ENCODE data around the gene IGF1R. TPM values are rescaled to one million over a fixed set of nuclear protein-coding genes. Genes with fewer than 3 reads are reported as not detected.

Gene IGF1R
- total and polyA plus RNA-seq, 3 experiments from 2014 or later, result 2.1 to 11.3 (median 10.9) TPM

GRCh38 chr15:98650417-98651035 lies 2.2 kb downstream of the IGF1R start:
- Mint-ChIP-seq H3K4me3 (peak overlapping the region; percentile 78 to 91 (median 88)), H3K27ac (peak overlapping the region; percentile 74 to 96 (median 92)), H3K4me1 (peaks cover 24 to 27% (median 27%) of the 10 kb centered on the region in 3 donors), H3K27me3 (peaks cover 35 to 58% of the 10 kb centered on the region in 2 donors), H3K9me3 (peaks cover 0 to 13% (median 8%) of the 10 kb centered on the region in 5 donors), H3K36me3 (peaks cover 0 to 4% (median 0%) of the 10 kb centered on the region in 3 donors)
- peak overlapping the region; percentile 67 for H3K4me3 ChIP-seq (ENCODE audit: low read length)
- POLR2A ChIA-PET, result no interaction called here
- H3K9me3 ChIP-seq (ENCODE audit: low read length), result no peaks in the 10 kb centered on the region
- H3K36me3 ChIP-seq (ENCODE audit: insufficient read depth, low read length), result no peaks in the 10 kb centered on the region
- H3K27ac ChIP-seq (ENCODE audit: low read depth, low read length), result no peak overlapping the region
- CTCF ChIA-PET, result interaction anchor here (1.5 kb wide), 1 partner anchor 201 kb away, joined by 5 read pairs; no protein-coding TSS in a partner anchor
- peak in 4 of 5 donors; percentile 41 to 79 (median 65) for DNase-seq
- H3K4me1 ChIP-seq (ENCODE audit: insufficient read depth, low read length), result peaks cover 14% of the 10 kb centered on the region
- peaks cover 10% of the 10 kb centered on the region for H3K27me3 ChIP-seq (ENCODE audit: insufficient read depth, low read length, poor library complexity, severe bottlenecking)

- POLR2A ChIA-PET, result no interaction called here
- peaks cover 24 to 27% (median 27%) of the 10 kb centered on the region in 3 donors for H3K4me1 Mint-ChIP-seq
- Histone ChIP-seq H3K27ac (ENCODE audit: low read depth, low read length) (no peak overlapping the region), H3K9me3 (ENCODE audit: low read length) (no peaks in the 10 kb centered on the region), H3K4me1 (ENCODE audit: insufficient read depth, low read length) (peaks cover 14% of the 10 kb centered on the region), H3K36me3 (ENCODE audit: insufficient read depth, low read length) (no peaks in the 10 kb centered on the region), H3K4me3 (ENCODE audit: low read length) (peak overlapping the region; percentile 67), H3K27me3 (ENCODE audit: insufficient read depth, low read length, poor library complexity, severe bottlenecking) (peaks cover 10% of the 10 kb centered on the region)
- H3K36me3 Mint-ChIP-seq, result peaks cover 0 to 4% (median 0%) of the 10 kb centered on the region in 3 donors
- peak overlapping the region; percentile 55 to 96 (median 91) for H3K27ac Mint-ChIP-seq
- CTCF ChIA-PET, result no interaction called here
- H3K4me3 Mint-ChIP-seq, result peak overlapping the region; percentile 78 to 91 (median 88)
- H3K9me3 Mint-ChIP-seq, result peaks cover 0 to 13% (median 8%) of the 10 kb centered on the region in 5 donors
- peaks cover 35 to 53% of the 10 kb centered on the region in 2 donors for H3K27me3 Mint-ChIP-seq
- no peak for DNase-seq
Observed at GRCh38 chr15:98651036-98651481, 2.7 kb downstream of the IGF1R start.

DNA sequence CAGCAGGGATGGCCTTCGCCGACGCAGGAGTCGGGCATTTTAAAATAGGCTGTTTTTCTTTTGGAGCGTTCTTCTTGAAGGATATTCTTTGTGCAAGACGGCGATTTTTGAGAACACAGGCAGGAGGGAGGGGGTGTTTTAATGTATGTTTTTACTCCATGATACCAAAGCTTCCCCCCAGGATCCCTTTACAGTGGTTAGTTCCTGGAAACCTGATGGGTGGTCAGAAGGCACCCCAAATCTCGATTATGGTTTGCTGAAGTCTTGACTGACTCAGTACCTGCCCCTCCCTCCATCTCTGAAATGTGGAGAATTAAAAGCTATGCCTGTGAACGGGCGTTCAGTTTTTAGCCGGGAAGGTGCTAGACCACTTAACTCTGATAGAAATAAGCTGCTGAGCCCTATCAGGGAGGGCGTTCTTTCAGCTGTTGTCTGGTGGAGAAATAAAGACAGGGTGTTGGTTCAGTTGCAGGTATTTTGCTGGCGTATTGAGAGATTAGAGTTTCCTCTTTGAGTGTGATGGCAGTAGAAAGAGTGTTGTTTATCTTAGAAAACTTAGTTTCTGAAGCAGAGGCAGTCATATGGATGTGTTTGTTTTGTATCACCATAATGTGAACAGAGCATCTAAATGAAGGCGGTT lies 3.4 kb downstream of the IGF1R start:
- no peaks in the 10 kb centered on the region for H3K36me3 ChIP-seq (ENCODE audit: insufficient read depth, low read length)
- H3K4me1 ChIP-seq (ENCODE audit: insufficient read depth, low read length), result peaks cover 14% of the 10 kb centered on the region
- Mint-ChIP-seq H3K27ac (peak overlapping the region in 7 of 8 donors; percentile 74 to 96 (median 93)), H3K4me1 (peaks cover 22 to 26% (median 25%) of the 10 kb centered on the region in 3 donors), H3K4me3 (peak overlapping the region; percentile 78 to 91 (median 88)), H3K9me3 (peaks cover 0 to 13% (median 8%) of the 10 kb centered on the region in 5 donors), H3K27me3 (peaks cover 36 to 53% of the 10 kb centered on the region in 2 donors), H3K36me3 (peaks cover 0 to 4% (median 0%) of the 10 kb centered on the region in 3 donors)
- no peaks in the 10 kb centered on the region for H3K9me3 ChIP-seq (ENCODE audit: low read length)
- H3K27me3 ChIP-seq (ENCODE audit: insufficient read depth, low read length, poor library complexity, severe bottlenecking), result peaks cover 10% of the 10 kb centered on the region
- no peak overlapping the region for H3K27ac ChIP-seq (ENCODE audit: low read depth, low read length)
- DNase-seq, result peak in 1 of 5 donors; percentile 48
- peak overlapping the region; percentile 67 for H3K4me3 ChIP-seq (ENCODE audit: low read length)
- CTCF ChIA-PET, result interaction anchor here (1.0 kb wide), 1 partner anchor 8 kb away, joined by 4 read pairs; no protein-coding TSS in a partner anchor
- POLR2A ChIA-PET, result no interaction called here

GRCh38 chr15:98653686-98654085 lies 5.3 kb downstream of the IGF1R start:
- Mint-ChIP-seq H3K27ac (no peak overlapping the region), H3K27me3 (peaks cover 38 to 68% of the 10 kb centered on the region in 2 donors), H3K9me3 (peaks cover 0 to 13% (median 8%) of the 10 kb centered on the region in 5 donors), H3K36me3 (peaks cover 0 to 4% (median 0%) of the 10 kb centered on the region in 3 donors), H3K4me1 (peaks cover 17 to 22% (median 21%) of the 10 kb centered on the region in 3 donors), H3K4me3 (no peak overlapping the region)
- H3K27ac ChIP-seq (ENCODE audit: low read depth, low read length), result no peak overlapping the region
- H3K4me1 ChIP-seq (ENCODE audit: insufficient read depth, low read length), result peaks cover 14% of the 10 kb centered on the region
- peaks cover 10% of the 10 kb centered on the region for H3K27me3 ChIP-seq (ENCODE audit: insufficient read depth, low read length, poor library complexity, severe bottlenecking)
- no peaks in the 10 kb centered on the region for H3K36me3 ChIP-seq (ENCODE audit: insufficient read depth, low read length)
- DNase-seq, result no peak
- ChIA-PET CTCF (no interaction called here), POLR2A (no interaction called here)
- no peaks in the 10 kb centered on the region for H3K9me3 ChIP-seq (ENCODE audit: low read length)
- no peak overlapping the region for H3K4me3 ChIP-seq (ENCODE audit: low read length)

GRCh38 chr15:98654790-98655360 lies 6.5 kb downstream of the IGF1R start:
- Mint-ChIP-seq H3K9me3 (peaks cover 0 to 13% (median 8%) of the 10 kb centered on the region in 5 donors), H3K36me3 (peaks cover 0 to 4% (median 0%) of the 10 kb centered on the region in 3 donors), H3K4me1 (peaks cover 17 to 22% (median 21%) of the 10 kb centered on the region in 3 donors), H3K27me3 (peaks cover 39 to 71% of the 10 kb centered on the region in 2 donors), H3K4me3 (no peak overlapping the region), H3K27ac (no peak overlapping the region)
- Histone ChIP-seq H3K4me1 (ENCODE audit: insufficient read depth, low read length) (peaks cover 21% of the 10 kb centered on the region), H3K27ac (ENCODE audit: low read depth, low read length) (no peak overlapping the region), H3K36me3 (ENCODE audit: insufficient read depth, low read length) (no peaks in the 10 kb centered on the region), H3K27me3 (ENCODE audit: insufficient read depth, low read length, poor library complexity, severe bottlenecking) (peaks cover 10% of the 10 kb centered on the region), H3K9me3 (ENCODE audit: low read length) (no peaks in the 10 kb centered on the region), H3K4me3 (ENCODE audit: low read length) (no peak overlapping the region)
- DNase-seq, result no peak
- CTCF ChIA-PET, result interaction anchor here (1.3 kb wide), 1 partner anchor 136 kb away, joined by 3 read pairs; no protein-coding TSS in a partner anchor
- POLR2A ChIA-PET, result no interaction called here

DNA sequence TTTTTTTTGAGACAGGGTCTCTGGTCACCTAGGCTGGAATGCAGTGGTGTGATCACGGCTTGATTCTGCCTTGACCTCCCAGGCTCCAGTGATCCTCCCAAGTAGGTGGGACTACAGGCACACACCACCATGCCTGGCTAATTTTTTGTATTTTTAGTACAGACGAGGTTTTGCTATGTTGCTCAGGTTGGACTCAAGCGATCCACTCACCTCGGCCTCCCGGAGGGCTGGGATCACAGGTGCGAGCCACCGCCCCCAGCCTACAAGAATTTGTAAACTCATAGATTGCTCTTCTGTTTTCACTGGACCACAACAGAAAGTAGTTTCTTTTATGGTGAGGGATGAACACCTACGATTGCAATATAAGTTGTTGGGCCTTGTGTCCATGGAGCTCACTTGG lies 7.4 kb downstream of the IGF1R start:
- peaks cover 3% of the 10 kb centered on the region for H3K27me3 ChIP-seq (ENCODE audit: insufficient read depth, low read length, poor library complexity, severe bottlenecking)
- peaks cover 0 to 1% (median 0%) of the 10 kb centered on the region in 3 donors for H3K36me3 Mint-ChIP-seq
- H3K4me3 Mint-ChIP-seq, result no peak overlapping the region
- peaks cover 21% of the 10 kb centered on the region for H3K4me1 ChIP-seq (ENCODE audit: insufficient read depth, low read length)
- CTCF ChIA-PET, result interaction anchor here (1.3 to 1.6 kb wide), 2 partner anchors 123 to 137 kb away, joined by 3 to 4 read pairs; no protein-coding TSS in a partner anchor
- peaks cover 12 to 17% (median 17%) of the 10 kb centered on the region in 3 donors for H3K4me1 Mint-ChIP-seq
- H3K9me3 Mint-ChIP-seq, result peaks cover 0 to 13% (median 3%) of the 10 kb centered on the region in 5 donors
- no peak for DNase-seq
- no peak overlapping the region for H3K27ac ChIP-seq (ENCODE audit: low read depth, low read length)
- H3K27ac Mint-ChIP-seq, result no peak overlapping the region
- POLR2A ChIA-PET, result no interaction called here
- H3K9me3 ChIP-seq (ENCODE audit: low read length), result no peaks in the 10 kb centered on the region
- H3K4me3 ChIP-seq (ENCODE audit: low read length), result no peak overlapping the region
- H3K36me3 ChIP-seq (ENCODE audit: insufficient read depth, low read length), result no peaks in the 10 kb centered on the region
- H3K27me3 Mint-ChIP-seq, result peaks cover 33 to 68% of the 10 kb centered on the region in 2 donors

DNA sequence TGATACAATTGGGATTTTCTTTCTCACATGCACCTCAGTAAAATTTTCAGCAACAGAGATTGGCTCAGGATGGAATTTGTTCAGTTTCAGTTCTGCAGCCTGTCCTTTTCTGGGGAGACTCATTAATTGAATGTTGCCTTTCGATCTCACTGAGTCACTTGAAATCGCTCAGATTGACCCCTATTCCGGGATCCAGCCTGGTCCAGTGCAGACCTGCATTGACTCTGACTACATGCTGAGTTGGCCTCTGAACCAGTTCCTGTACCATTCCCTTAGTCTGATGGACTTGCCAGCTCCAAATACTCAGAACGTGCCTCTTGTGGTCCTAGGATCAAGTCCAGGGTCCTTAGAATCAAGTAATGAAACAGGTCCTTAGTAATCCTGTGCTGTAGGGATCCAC lies 9.4 kb downstream of the IGF1R start:
- H3K4me3 ChIP-seq (ENCODE audit: low read length), result no peak overlapping the region
- no peak overlapping the region for H3K27ac Mint-ChIP-seq
- H3K4me3 Mint-ChIP-seq, result no peak overlapping the region
- no peaks in the 10 kb centered on the region for H3K36me3 ChIP-seq (ENCODE audit: insufficient read depth, low read length)
- H3K36me3 Mint-ChIP-seq, result no peaks in the 10 kb centered on the region
- H3K4me1 ChIP-seq (ENCODE audit: insufficient read depth, low read length), result peaks cover 17% of the 10 kb centered on the region
- no peaks in the 10 kb centered on the region for H3K9me3 ChIP-seq (ENCODE audit: low read length)
- H3K4me1 Mint-ChIP-seq, result peaks cover 0 to 7% (median 3%) of the 10 kb centered on the region in 3 donors
- CTCF ChIA-PET, result no interaction called here
- H3K9me3 Mint-ChIP-seq, result peaks cover 0 to 3% (median 0%) of the 10 kb centered on the region in 5 donors
- DNase-seq, result no peak
- peaks cover 17 to 54% of the 10 kb centered on the region in 2 donors for H3K27me3 Mint-ChIP-seq
- H3K27ac ChIP-seq (ENCODE audit: low read depth, low read length), result no peak overlapping the region
- no peaks in the 10 kb centered on the region for H3K27me3 ChIP-seq (ENCODE audit: insufficient read depth, low read length, poor library complexity, severe bottlenecking)
- POLR2A ChIA-PET, result no interaction called here

Measured in CD8-positive, alpha-beta memory T cell (primary cell).